OCI-LY3 (cell line): ENCODE data around the gene TNRC6C.

Source experiments
- H2AFZ ChIP-seq: fragments of 200-600, 300-600 bp; shearing (Covaris generic); 2 replicates; pipeline ENCODE4 v1.6.0; 2014; ENCODE audit warnings: antibody characterized with exemption, low read depth, low read length
- H3K27ac ChIP-seq: fragments of 200-600, 300-600 bp; sonication (generic); 2 replicates; pipeline ENCODE4 v1.5.1; 2014; ENCODE audit warnings: mild to moderate bottlenecking, low read length, moderate library complexity, mixed read lengths
- H3K27me3 ChIP-seq: fragments of 200-600, 300-600 bp; sonication (generic); 2 replicates; pipeline ENCODE4 v1.6.1; 2014; ENCODE audit warnings: low read depth, low read length, mixed read lengths
- H3K36me3 ChIP-seq: fragments of 200-600, 300-600 bp; sonication (generic); replicated peaks from 2 replicates; pipeline ENCODE3; 2014; ENCODE audit warnings: low read depth, low read length, mixed read lengths
- H3K4me1 ChIP-seq: fragments of 300-600, 200-600 bp; sonication (generic); 2 replicates; pipeline ENCODE4 v1.6.1; 2014; ENCODE audit warnings: low read length, mixed read lengths
- H3K4me2 ChIP-seq: fragments of 200-600, 300-600 bp; sonication (generic); 2 replicates; pipeline ENCODE4 v1.6.1; 2014; ENCODE audit warnings: low read length, mixed read lengths
- H3K4me3 ChIP-seq: fragments of 300-600, 200-600 bp; sonication (generic); 2 replicates; pipeline ENCODE4 v1.5.1; 2014; ENCODE audit warnings: antibody characterized with exemption, mild to moderate bottlenecking, low read length, moderate library complexity
- H3K79me2 ChIP-seq: fragments of 300-600, 200-600 bp; shearing (Covaris generic); 2 replicates; pipeline ENCODE4 v1.6.1; 2014; ENCODE audit warnings: mild to moderate bottlenecking, low read length, mixed read lengths
- H3K9ac ChIP-seq: fragments of 300-600, 200-600 bp; shearing (Covaris generic); 2 replicates; pipeline ENCODE4 v1.6.0; 2014; ENCODE audit warnings: mild to moderate bottlenecking, low read length, moderate library complexity
- H3K9me3 ChIP-seq: fragments of 200-600, 300-600 bp; shearing (Covaris generic); 2 replicates; pipeline ENCODE4 v1.6.1; 2014; ENCODE audit warnings: low read length, mixed read lengths; ENCODE audit not compliant: insufficient read depth
- H4K20me1 ChIP-seq: fragments of 200-600, 300-600 bp; sonication (generic); 2 replicates; pipeline ENCODE4 v1.6.1; 2016; ENCODE audit warnings: low read length, mixed read lengths; ENCODE audit not compliant: insufficient read depth
- CTCF ChIP-seq: fragments of 200-600, 300-600 bp; sonication (generic); IDR thresholded peaks from 2 replicates; pipeline ENCODE4 v1.5.1; 2014; ENCODE audit warnings: antibody characterized with exemption, low read length, low read depth
- EZH2phosphoT487 ChIP-seq: fragments of 200-600 bp; shearing (Covaris generic); IDR thresholded peaks from 2 replicates; pipeline ENCODE4 v1.6.1; 2018; ENCODE audit warnings: antibody characterized with exemption, mixed run types, low read depth

The TNRC6C gene

DNA sequence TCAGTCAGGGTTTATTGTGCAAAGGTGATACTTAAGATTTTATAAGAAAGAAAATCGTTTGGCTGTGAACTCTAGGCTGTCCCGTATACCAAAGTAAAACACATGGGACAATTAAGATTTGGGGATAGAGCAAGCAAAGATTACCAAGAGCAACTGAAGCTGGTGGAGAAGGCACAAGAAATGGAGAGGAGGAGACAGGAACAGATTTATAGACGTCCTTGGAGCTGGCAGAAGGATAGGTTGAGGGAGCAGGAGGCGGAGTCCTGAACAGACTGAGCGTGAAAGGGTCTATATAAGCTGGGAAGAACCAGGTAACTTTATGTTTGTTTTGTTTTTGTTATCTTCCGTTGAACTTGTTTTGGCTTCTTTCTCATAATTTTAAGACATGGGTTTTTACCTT is 3.8 kb downstream of the TNRC6C start:
- Histone ChIP-seq H4K20me1 (no peaks in the 10 kb centered on the region), H3K4me3 (no peak overlapping the region), H3K4me1 (no peaks in the 10 kb centered on the region), H2AFZ (no peak overlapping the region), H3K79me2 (no peaks in the 10 kb centered on the region), H3K4me2 (no peak overlapping the region), H3K27me3 (peaks cover 44% of the 10 kb centered on the region), H3K9me3 (no peaks in the 10 kb centered on the region), H3K9ac (no peak overlapping the region), H3K36me3 (no peaks in the 10 kb centered on the region), H3K27ac (no peak overlapping the region)
- TF ChIP-seq CTCF (no peak), EZH2phosphoT487 (no peak)

DNA sequence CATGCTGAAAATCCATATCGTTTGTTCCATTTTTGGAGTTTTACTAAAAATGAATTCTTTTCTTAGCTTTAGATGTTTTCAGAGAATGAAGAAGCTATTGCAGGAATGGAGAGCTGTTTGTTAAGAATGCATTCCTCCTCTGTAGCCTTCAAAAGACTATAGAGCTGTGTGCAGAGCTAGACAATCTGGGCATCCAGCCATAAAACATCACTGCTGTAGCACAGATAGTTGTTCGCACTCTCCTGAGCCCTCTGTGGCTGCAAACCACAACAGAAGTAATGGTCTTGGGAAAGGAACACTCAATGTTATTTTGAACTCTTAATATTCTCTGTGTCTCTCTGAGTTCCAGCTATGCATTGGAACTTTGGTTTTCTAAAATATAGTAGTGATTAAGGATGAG is 4.9 kb downstream of the TNRC6C start:
- Histone ChIP-seq H2AFZ (no peak overlapping the region), H4K20me1 (no peaks in the 10 kb centered on the region), H3K36me3 (no peaks in the 10 kb centered on the region), H3K4me1 (no peaks in the 10 kb centered on the region), H3K4me3 (no peak overlapping the region), H3K79me2 (no peaks in the 10 kb centered on the region), H3K9me3 (no peaks in the 10 kb centered on the region), H3K4me2 (no peak overlapping the region), H3K27ac (no peak overlapping the region), H3K9ac (no peak overlapping the region), H3K27me3 (peaks cover 44% of the 10 kb centered on the region)
- no peak for TF ChIP-seq CTCF
- TF ChIP-seq EZH2phosphoT487, result no peak

DNA sequence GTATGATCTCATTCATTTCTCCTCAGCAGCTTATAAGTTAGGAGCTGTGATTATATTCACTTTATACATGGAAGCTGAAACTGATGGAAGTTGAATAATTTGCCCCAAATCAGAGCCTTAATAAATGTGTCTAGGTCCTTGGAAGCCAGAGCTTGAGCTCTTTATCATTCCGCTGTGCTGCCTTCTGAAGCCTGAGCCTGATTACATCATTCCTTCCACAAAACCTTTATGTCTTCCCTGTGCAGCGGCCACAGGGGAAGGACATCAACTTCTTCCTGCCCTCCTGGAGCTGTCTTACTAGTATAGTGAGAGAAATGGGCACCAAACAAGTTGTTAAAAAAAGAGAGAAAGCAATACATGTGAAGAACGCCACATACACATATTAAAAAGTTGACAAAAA is 6.8 kb downstream of the TNRC6C start:
- Histone ChIP-seq H3K4me1 (no peaks in the 10 kb centered on the region), H3K9ac (no peak overlapping the region), H4K20me1 (no peaks in the 10 kb centered on the region), H3K79me2 (no peaks in the 10 kb centered on the region), H3K9me3 (no peaks in the 10 kb centered on the region), H3K27ac (no peak overlapping the region), H2AFZ (no peak overlapping the region), H3K27me3 (peaks cover 52% of the 10 kb centered on the region), H3K4me3 (no peak overlapping the region), H3K36me3 (no peaks in the 10 kb centered on the region), H3K4me2 (no peak overlapping the region)
- no peak for TF ChIP-seq CTCF
- no peak for TF ChIP-seq EZH2phosphoT487

- Histone ChIP-seq H3K79me2 (no peaks in the 10 kb centered on the region), H4K20me1 (no peaks in the 10 kb centered on the region), H3K36me3 (no peaks in the 10 kb centered on the region), H3K4me1 (no peaks in the 10 kb centered on the region), H3K9me3 (no peaks in the 10 kb centered on the region), H3K4me2 (no peak overlapping the region), H3K9ac (no peak overlapping the region), H3K4me3 (no peak overlapping the region), H3K27me3 (peaks cover 61% of the 10 kb centered on the region), H3K27ac (no peak overlapping the region), H2AFZ (no peak overlapping the region)
- TF ChIP-seq EZH2phosphoT487, result no peak
- no peak for TF ChIP-seq CTCF
Measured at GRCh38 chr17:77966476-77966875, 8.0 kb downstream of the TNRC6C start.
